ENCODE measurements around the gene PCBD2. TPM values are rescaled to one million over a fixed set of nuclear protein-coding genes. Genes with fewer than 3 reads are reported as not detected.

Gene PCBD2
- total and polyA plus RNA-seq, 2 donors, result 5.9 to 6.8 TPM

GRCh38 chr5:135010502-135011354 is 105.8 kb downstream of the PCBD2 start:
- H3K4me1 ChIP-seq (ENCODE audit: control insufficient read depth in 2 of 2, insufficient read depth in 2 of 2, low read length in 2 of 2), result no peaks in the 10 kb centered on the region
- whole genome bisulfite sequencing, result 76% methylated on average over 3 of the region's 3 CpGs
- no peak overlapping the region for H3K4me3 ChIP-seq (ENCODE audit: low read length in 2 of 2)
- H3K9me3 ChIP-seq (ENCODE audit: control insufficient read depth in 2 of 2, insufficient read depth in 1 of 2, low read length in 1 of 2), result no peaks in the 10 kb centered on the region
- H3K27ac ChIP-seq (ENCODE audit: low read depth in 1 of 2, low read length in 1 of 2), result no peak overlapping the region
- no peak for DNase-seq (ENCODE audit: low read depth in 6 of 9, low spot score in 9 of 9)
- no peaks in the 10 kb centered on the region for H3K36me3 ChIP-seq (ENCODE audit: control insufficient read depth in 2 of 2, insufficient read depth in 2 of 2, low read length in 1 of 2)
- peaks cover 0 to 2% of the 10 kb centered on the region in 2 donors for H3K27me3 ChIP-seq (ENCODE audit: control insufficient read depth in 2 of 2, insufficient read depth in 1 of 2, low read length in 1 of 2)

GRCh38 chr5:135011355-135012032 is 106.6 kb downstream of the PCBD2 start:
- H3K4me3 ChIP-seq (ENCODE audit: low read length in 2 of 2), result no peak overlapping the region
- no peaks in the 10 kb centered on the region for H3K9me3 ChIP-seq (ENCODE audit: control insufficient read depth in 2 of 2, insufficient read depth in 1 of 2, low read length in 1 of 2)
- no peak overlapping the region for H3K27ac ChIP-seq (ENCODE audit: low read depth in 1 of 2, low read length in 1 of 2)
- no peaks in the 10 kb centered on the region for H3K36me3 ChIP-seq (ENCODE audit: control insufficient read depth in 2 of 2, insufficient read depth in 2 of 2, low read length in 1 of 2)
- no peaks in the 10 kb centered on the region for H3K4me1 ChIP-seq (ENCODE audit: control insufficient read depth in 2 of 2, insufficient read depth in 2 of 2, low read length in 2 of 2)
- WGBS, result 95% methylated on average over 4 of the region's 4 CpGs
- H3K27me3 ChIP-seq (ENCODE audit: control insufficient read depth in 2 of 2, insufficient read depth in 1 of 2, low read length in 1 of 2), result peaks cover 0 to 4% of the 10 kb centered on the region in 2 donors
- DNase-seq (ENCODE audit: low read depth in 6 of 9, low spot score in 9 of 9), result no peak

GRCh38 chr5:135012033-135012588 is 107.2 kb downstream of the PCBD2 start:
- WGBS, result 96% methylated on average over 2 of the region's 2 CpGs
- no peak for DNase-seq (ENCODE audit: low read depth in 6 of 9, low spot score in 9 of 9)
- H3K9me3 ChIP-seq (ENCODE audit: control insufficient read depth in 2 of 2, insufficient read depth in 1 of 2, low read length in 1 of 2), result no peaks in the 10 kb centered on the region
- H3K4me1 ChIP-seq (ENCODE audit: control insufficient read depth in 2 of 2, insufficient read depth in 2 of 2, low read length in 2 of 2), result no peaks in the 10 kb centered on the region
- peaks cover under 1 to 8% of the 10 kb centered on the region in 2 donors for H3K27me3 ChIP-seq (ENCODE audit: control insufficient read depth in 2 of 2, insufficient read depth in 1 of 2, low read length in 1 of 2)
- no peaks in the 10 kb centered on the region for H3K36me3 ChIP-seq (ENCODE audit: control insufficient read depth in 2 of 2, insufficient read depth in 2 of 2, low read length in 1 of 2)
- H3K27ac ChIP-seq (ENCODE audit: low read depth in 1 of 2, low read length in 1 of 2), result no peak overlapping the region
- H3K4me3 ChIP-seq (ENCODE audit: low read length in 2 of 2), result no peak overlapping the region

Other genes with a start within 250 kb of the PCBD2 start
- gene CAMLG, start 166.6 kb upstream of the PCBD2 start, total RNA-seq, result 34.2 TPM
- 87.4 TPM for gene CAMLG, start 166.6 kb upstream of the PCBD2 start, polyA plus RNA-seq
- 30.5 TPM for gene DDX46, start 146.4 kb upstream of the PCBD2 start, total RNA-seq
- 27.0 TPM for gene DDX46, start 146.4 kb upstream of the PCBD2 start, polyA plus RNA-seq
- gene C5orf24, start 59.2 kb upstream of the PCBD2 start, total RNA-seq, result 11.7 TPM
- gene C5orf24, start 59.2 kb upstream of the PCBD2 start, polyA plus RNA-seq, result 22.4 TPM
- gene TXNDC15, start 30.8 kb upstream of the PCBD2 start, total RNA-seq, result 27.7 TPM
- 52.9 TPM for gene TXNDC15, start 30.8 kb upstream of the PCBD2 start, polyA plus RNA-seq
- gene CATSPER3, start 62.8 kb downstream of the PCBD2 start, total RNA-seq, result 0.19 TPM
- 1.3 TPM for gene CATSPER3, start 62.8 kb downstream of the PCBD2 start, polyA plus RNA-seq
- 0.05 TPM for gene PITX1, start 129.1 kb downstream of the PCBD2 start, total RNA-seq
- 0.46 TPM for gene PITX1, start 129.1 kb downstream of the PCBD2 start, polyA plus RNA-seq